Measurements from ENCODE around the gene SUPT6H.
"Not testable (repeated sequence)": the region's sequence is repeated elsewhere in the genome, so short reads cannot be mapped to it uniquely, and the experiment has no call there.

SUPT6H gene

DNA sequence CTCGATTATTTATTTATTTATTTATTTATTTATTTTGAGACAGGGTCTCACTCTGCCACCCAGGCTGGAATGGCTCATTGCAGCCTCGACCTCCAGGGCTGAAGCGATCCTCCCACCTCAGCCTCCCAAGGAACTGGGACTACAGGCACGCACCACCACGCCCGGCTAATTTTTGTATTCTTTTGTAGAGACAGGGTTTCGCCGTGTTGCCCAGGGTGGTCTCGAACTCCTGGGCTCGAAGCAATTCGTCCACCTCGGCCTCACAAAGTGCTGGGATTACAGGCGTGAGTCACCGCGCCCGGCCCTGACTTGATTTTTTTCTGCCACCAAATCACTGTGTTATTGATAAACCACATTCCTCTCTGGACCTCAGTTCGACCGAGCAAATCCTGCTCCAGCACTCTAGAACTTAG, 57.0 kb downstream of the SUPT6H start:
- DNase-seq (ENCODE audit: low read depth) = no peak

DNA sequence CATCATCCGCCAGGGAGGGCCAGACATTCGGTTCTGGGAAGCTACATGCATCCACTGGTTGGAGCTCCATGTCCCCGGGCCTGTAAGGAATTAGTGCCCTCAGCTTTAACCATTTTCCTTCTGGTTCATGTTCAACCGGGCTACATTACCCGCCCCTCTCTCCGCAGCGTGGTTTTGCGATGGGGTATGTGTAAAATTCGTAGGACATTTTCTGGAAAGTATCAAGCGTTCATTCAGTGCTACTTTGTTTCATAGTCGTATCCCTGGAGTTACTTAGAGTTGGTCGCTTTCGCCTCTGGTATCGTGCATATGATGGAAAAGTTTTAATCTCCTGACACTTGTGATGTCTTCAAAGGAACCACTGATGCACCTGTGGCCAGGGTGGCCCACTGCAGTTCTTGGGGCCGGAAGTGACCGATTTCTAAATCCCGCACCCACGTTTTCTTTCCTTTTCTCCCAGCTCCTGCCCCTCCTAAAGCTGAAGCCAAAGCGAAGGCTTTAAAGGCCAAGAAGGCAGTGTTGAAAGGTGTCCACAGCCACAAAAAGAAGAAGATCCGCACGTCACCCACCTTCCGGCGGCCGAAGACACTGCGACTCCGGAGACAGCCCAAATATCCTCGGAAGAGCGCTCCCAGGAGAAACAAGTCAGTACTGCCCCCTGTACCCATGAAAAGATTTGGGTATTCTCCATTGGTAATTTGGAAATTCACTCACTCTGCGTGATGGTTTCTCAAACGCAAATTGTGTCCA, 58.4 kb downstream of the SUPT6H start:
- no peak for DNase-seq (ENCODE audit: low read depth)

GRCh38 chr17:28720997-28721329, 59.0 kb downstream of the SUPT6H start:
- DNase-seq (ENCODE audit: low read depth) = not testable (repeated sequence)

DNA sequence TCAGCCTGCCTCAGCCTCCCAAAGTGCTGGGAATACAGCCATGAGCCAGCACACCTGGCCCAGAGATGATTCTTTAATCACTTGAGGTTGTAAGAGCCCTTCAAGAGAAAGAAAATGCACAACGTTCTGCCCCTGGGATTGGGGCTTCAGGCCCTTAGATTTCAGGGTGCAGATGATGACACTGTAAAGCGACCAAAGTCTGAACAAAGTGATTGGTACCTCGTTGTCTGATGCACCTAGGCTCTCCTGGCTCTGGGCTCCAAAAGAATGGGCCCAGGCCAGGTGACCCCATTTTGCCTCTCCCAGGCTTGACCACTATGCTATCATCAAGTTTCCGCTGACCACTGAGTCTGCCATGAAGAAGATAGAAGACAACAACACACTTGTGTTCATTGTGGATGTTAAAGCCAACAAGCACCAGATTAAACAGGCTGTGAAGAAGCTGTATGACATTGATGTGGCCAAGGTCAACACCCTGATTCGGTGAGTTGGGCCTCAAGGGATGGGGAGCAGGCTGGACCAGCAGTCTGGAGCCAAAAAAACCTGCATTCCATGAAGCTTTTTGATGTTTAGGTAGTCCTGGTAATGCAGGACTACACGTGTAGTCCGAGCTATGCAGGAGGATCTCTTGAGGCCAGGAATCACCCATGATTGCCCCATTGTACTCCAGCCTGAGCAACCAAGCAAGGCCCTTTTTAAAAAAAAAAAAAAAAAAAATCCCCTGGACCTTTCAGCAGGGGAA, 60.6 kb downstream of the SUPT6H start:
- no peak for DNase-seq (ENCODE audit: low read depth)

DNA sequence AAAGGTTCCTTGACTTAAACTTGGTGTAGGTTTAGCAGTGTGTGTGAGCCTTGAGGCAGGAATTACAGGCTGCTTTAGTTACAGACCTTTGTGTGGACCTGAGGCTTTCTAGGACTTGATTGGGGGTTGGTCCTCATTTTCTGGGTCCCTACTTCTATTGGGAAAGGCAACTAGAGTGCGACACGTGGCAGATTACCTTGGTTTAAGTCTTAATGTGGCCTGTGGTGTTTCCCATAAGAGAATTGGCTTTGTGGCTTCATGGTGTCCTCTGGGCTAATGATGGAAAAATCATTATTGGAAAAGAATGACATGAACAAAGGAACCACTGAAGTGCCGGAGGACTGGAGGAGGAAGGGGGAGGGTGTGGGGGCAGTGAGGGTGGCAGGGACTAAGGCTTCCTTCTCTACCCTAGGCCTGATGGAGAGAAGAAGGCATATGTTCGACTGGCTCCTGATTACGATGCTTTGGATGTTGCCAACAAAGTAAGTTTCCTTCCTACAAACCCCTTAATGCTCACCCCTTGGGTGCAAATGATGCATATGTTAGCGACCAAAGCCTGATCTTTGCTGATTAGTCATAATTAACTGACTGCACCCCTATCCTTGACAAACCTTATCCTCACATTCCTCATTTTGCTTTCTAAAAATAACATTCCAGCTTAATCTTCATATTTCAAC, 61.3 kb downstream of the SUPT6H start:
- DNase-seq (ENCODE audit: low read depth) = no peak

DNA sequence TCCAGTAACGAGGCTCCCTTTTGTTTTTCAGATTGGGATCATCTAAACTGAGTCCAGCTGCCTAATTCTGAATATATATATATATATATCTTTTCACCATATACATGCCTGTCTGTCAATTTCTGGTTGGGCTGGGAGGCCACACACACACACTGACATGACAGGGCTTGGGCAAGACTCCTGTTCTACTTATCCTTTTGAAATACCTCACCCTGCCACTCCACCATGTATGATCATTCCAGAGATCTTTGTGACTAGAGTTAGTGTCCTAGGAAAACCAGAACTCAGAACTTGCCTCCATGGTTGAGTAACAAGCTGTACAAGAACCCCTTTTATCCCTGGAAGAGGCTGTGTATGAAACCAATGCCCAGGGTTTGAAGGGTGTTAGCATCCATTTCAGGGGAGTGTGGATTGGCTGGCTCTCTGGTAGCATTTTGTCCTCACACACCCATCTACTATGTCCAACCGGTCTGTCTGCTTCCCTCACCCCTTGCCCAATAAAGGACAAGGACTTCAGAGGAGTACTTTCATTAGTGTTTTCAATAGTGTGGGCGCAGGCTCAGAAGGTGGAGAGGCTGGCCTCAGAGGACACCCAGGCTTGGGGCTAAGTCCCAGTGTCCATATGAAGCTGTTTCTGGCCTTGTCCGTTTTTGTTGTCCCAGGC, 62.0 kb downstream of the SUPT6H start:
- not testable (repeated sequence) for DNase-seq (ENCODE audit: low read depth)

DNA sequence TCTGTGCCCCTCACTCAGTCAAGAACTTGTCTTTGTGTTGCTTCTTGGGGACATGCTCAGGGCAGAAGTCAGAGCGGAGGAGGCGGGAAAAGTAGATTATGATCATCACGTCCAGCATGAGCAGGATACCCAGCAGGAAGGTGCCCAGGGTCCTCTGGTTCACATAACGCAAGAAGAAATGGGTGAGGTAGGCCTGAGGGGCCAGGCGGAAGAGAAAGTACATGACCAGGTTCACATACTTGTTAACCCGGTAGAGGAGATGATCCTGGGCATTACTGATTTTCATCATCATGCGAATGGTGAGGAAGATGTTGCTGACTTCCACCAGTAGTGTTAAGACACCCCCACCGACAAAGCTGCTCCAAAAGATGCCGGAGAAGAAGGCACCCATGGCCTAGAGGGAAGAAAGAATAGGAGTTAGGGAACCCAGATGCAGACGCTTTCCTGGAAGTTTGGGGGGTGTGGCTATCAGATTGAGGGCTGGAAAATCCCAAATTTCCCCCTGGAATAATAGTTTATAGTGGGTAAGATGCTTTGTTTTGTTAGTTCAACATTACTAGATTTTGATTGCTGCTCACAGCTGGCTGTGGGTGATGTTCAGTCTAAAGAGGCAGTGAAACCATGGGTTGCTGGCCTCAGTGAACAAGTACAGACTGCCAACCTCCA, 62.6 kb downstream of the SUPT6H start:
- no peak for DNase-seq (ENCODE audit: low read depth)

- no peak for DNase-seq (ENCODE audit: low read depth)
Observed at GRCh38 chr17:28725166-28725659, 63.2 kb downstream of the SUPT6H start.

DNA sequence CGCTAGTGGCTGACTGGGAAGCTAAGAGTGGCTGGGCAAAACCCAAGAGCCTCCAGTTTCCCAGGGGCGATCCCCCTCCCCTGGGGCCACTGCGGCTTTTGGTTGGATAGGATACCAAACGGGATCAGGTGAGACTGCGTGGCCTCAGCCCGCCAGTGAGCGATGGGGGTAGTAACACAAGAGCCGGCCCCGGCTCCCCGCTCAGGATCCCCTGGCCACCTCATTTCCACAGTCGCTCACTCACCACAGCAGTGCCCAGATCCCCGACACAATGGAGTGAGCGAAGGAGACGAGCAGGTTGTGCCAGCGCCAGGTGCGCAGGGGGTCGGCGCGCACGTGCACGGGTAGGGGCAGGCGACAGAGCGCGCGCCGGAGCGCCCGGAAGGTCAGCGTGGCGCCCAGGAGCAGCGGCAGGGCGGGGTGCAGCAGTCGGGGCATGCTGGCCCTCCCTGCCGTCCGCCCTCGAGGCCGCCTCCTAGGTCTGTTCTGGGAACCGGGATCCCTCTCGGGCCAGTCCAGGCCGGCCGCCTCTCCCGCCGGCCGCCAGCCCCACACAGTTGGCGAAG, 63.7 kb downstream of the SUPT6H start:
- DNase-seq (ENCODE audit: low read depth) = no peak

DNA sequence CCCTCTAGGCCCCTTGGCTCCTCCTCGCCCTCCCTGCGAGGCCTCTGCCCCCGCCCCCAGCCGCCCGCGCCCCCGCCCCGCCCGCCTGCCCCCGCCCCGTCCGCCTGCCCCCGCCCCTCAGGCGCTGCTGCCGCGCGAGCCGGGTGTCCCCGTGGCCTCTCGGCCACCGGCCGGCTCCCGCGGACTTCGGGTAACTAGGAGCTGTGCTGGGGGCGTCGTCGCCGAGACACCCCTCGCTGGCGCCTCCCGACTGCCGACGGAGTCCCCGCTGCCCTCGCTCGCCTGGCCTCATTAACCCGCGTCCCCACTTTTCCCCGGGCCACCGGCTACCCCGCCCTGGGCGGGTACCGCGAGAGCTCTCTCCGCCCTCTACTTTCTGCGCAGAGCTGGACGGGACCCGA, 64.2 kb downstream of the SUPT6H start, which contains the start of gene TLCD1:
TSS of gene TLCD1 (minus strand) at position 8 of the 401 bp plus-strand sequence. CDS start 136 bp downstream, outside the sequence.
- no peak for DNase-seq (ENCODE audit: low read depth)

GRCh38 chr17:28726627-28727491, 64.9 kb downstream of the SUPT6H start:
- DNase-seq (ENCODE audit: low read depth) = peak; percentile 94

DNA sequence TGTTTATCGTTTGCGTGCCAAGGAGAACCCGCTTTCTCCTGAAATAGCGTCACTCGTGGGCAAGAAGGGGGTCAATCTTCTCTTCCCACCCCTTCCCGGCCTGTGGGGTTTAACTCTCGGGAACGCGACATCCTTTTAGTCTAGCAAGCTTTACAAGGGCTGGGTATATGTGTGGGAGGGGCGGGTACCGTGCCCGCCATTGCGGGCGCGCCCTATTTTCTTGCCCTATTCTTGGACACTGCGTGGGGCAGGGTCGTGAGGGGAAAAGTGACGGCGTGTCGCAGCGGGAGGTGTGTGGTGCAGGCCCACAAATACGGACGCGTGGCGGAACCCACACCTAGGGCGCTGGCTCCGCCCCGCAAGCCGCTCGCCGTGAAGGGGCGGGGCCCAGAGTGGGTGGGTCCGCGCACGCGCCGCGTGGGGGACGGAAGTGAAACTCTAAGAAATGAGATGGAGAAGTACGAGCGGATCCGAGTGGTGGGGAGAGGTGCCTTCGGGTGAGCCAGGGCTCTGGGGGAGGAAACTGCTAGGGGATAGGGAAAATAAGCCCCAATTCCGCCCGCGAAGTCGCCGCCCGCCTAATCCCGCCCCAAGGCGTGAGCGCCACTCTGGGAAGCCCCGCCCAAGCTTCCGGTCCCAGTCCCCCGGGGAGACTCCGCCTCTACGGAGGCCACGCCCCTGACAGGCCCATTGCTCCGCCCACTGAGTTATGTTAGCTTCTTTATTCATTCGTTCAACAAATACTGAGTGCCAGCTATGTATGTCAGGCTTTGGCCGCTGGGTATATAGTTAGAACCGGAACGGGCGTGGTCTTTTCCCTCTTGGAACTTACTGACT, 66.6 kb downstream of the SUPT6H start, which contains the start of gene NEK8:
TSS of gene NEK8 (plus strand) at position 425 of the 837 bp plus-strand sequence. CDS start at position 451, 26 bp downstream.
- peak; percentile 89 for DNase-seq (ENCODE audit: low read depth)

DNA sequence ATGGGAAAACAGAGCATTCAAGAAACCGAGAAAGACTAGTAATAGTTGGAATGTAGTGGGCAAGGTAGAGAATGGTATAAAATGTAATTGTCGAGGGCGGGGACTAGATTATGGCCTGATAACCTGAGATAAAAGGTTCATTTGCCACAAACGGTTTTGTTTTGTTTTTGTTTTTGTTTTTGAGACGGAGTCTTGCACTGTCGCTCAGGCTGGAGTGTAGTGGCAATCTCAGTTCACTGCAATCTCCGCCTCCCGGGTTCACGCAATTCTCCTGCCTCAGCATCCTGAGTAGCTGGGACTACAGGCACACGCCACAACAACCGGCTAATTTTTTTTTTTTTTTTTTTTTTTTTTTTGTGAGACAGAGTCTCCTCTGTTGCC, 67.9 kb downstream of the SUPT6H start:
- DNase-seq (ENCODE audit: low read depth) = no peak

DNA sequence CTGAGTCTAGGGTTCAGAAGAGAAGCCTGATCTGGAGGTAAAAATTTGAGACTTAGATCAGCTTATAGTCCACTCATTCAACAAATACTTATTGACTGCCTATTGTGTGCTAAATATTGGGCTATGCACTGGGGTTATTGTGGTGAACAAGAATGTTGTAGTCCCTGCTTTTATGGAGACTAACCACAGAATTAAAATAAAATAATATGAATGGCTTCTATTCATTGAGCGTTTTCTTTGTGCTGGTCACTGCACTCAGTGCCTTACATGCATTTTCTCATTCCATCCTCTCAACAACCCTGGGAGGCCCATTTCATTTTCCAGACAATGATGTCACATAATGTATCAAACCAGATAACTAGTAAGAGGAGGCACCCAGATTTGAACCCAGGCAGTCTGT, 71.3 kb downstream of the SUPT6H start:
- DNase-seq (ENCODE audit: low read depth) = no peak

GRCh38 chr17:28734712-28735241, 72.8 kb downstream of the SUPT6H start:
- DNase-seq (ENCODE audit: low read depth) = no peak

DNA sequence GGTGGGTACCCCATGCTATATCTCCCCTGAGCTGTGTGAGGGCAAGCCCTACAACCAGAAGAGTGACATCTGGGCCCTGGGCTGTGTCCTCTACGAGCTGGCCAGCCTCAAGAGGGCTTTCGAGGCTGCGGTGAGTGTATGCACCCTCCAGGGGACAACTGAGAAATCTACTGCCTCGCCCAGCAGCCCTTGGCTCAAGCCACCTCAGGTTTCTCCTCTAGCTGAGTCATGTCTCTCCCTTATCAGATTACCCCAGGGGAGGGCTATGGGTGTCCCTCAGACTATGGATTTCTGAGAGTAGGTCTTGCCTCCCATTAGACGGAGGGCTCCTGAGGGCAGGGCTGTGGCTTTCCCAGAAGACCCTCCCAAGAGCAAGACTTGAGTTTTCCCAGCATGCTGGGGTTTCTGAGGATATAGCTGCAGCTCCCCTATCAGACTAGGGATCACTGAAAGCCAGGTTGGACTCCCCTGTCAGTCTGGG, 73.3 kb downstream of the SUPT6H start:
- no peak for DNase-seq (ENCODE audit: low read depth)

GRCh38 chr17:28735913-28736769, 74.1 kb downstream of the SUPT6H start:
- DNase-seq (ENCODE audit: low read depth) = not testable (repeated sequence)

GRCh38 chr17:28737316-28737715, 75.3 kb downstream of the SUPT6H start:
- no peak for DNase-seq (ENCODE audit: low read depth)
